Neural progenitor cell (in vitro differentiated cells): ENCODE data around the gene FRMD7. TPM values are rescaled to one million over a fixed set of nuclear protein-coding genes. Genes with fewer than 3 reads are reported as not detected.

ENCODE experiments used
- DNase-seq: peaks from one replicate; pipeline ENCODE4 v3.0.0-alpha.2; 2016; ENCODE audit warnings: low spot score
- H2AFZ ChIP-seq: fragments of 200-600 bp; sonication (generic); replicated peaks from 2 replicates; pipeline ENCODE4 v1.6.1; 2016; ENCODE audit warnings: antibody characterized with exemption
- H3F3A ChIP-seq: fragments of 200-600 bp; sonication (generic); 2 replicates; pipeline ENCODE4 v1.6.1; 2016; ENCODE audit warnings: antibody characterized with exemption, low read depth
- H3K27ac ChIP-seq: fragments of 200-600 bp; sonication (generic); 2 replicates; pipeline ENCODE4 v1.5.1; 2016; ENCODE audit warnings: mild to moderate bottlenecking
- H3K27me3 ChIP-seq: fragments of 200-600 bp; sonication (generic); 2 replicates; pipeline ENCODE4 v1.6.1; 2016; ENCODE audit warnings: mild to moderate bottlenecking, moderate library complexity
- H3K36me3 ChIP-seq: fragments of 200-600 bp; sonication (generic); 2 replicates; pipeline ENCODE4 v1.5.1; 2016
- H3K4me1 ChIP-seq: fragments of 200-600 bp; sonication (generic); 2 replicates; pipeline ENCODE4 v1.6.1; 2016; ENCODE audit warnings: mixed run types
- H3K4me2 ChIP-seq: fragments of 200-600 bp; sonication (generic); 2 replicates; pipeline ENCODE4 v1.6.1; 2016
- H3K4me3 ChIP-seq: fragments of 200-600 bp; sonication (generic); 2 replicates; pipeline ENCODE4 v1.5.1; 2016
- H3K79me2 ChIP-seq: fragments of 200-600 bp; sonication (generic); 2 replicates; pipeline ENCODE4 v1.6.1; 2016; ENCODE audit warnings: low read depth
- H3K9ac ChIP-seq: fragments of 200-600 bp; sonication (generic); 2 replicates; pipeline ENCODE4 v1.6.1; 2016
- H3K9me3 ChIP-seq: fragments of 200-600 bp; sonication (generic); 2 replicates; pipeline ENCODE4 v1.5.1; 2016; ENCODE audit warnings: low read depth
- H4K20me1 ChIP-seq: fragments of 200-600 bp; sonication (generic); 2 replicates; pipeline ENCODE4 v1.6.1; 2016; ENCODE audit warnings: low read depth
- H3K27ac Mint-ChIP-seq: 3 replicates; pipeline ENCODE4 v1.8.0; 2021; ENCODE audit warnings: mixed read lengths
- H3K27me3 Mint-ChIP-seq: 2 replicates; pipeline ENCODE4 v1.8.0; 2022; ENCODE audit warnings: low read depth, mild to moderate bottlenecking, inconsistent platforms, moderate library complexity, mixed read lengths; ENCODE audit not compliant: insufficient read depth
- H3K36me3 Mint-ChIP-seq: 3 replicates; pipeline ENCODE4 v1.8.0; 2021; ENCODE audit warnings: mixed read lengths
- H3K4me1 Mint-ChIP-seq: 3 replicates; pipeline ENCODE4 v1.8.0; 2021; ENCODE audit warnings: mixed read lengths
- H3K4me3 Mint-ChIP-seq: 3 replicates; pipeline ENCODE4 v1.8.0; 2021; ENCODE audit warnings: mild to moderate bottlenecking, moderate library complexity, mixed read lengths
- H3K9me3 Mint-ChIP-seq: 3 replicates; pipeline ENCODE4 v1.8.0; 2020; ENCODE audit warnings: mixed read lengths
- EZH2 ChIP-seq: fragments of 200-600 bp; sonication (generic); IDR thresholded peaks from 2 replicates; pipeline ENCODE4 v1.6.1; 2017; ENCODE audit warnings: antibody characterized with exemption, mild to moderate bottlenecking, moderate library complexity
- EZH2phosphoT487 ChIP-seq: fragments of 200-600 bp; sonication (generic); IDR thresholded peaks from 2 replicates; pipeline ENCODE4 v1.6.1; 2017; ENCODE audit warnings: antibody characterized with exemption
- total RNA-seq: library from RNA; depleted of rRNA; stranded (reverse); fragments of >200 nt; gene quantifications from 2 replicates; pipeline ENCODE4 v1.2.3, GENCODE V29; 2015; ENCODE audit warnings: low replicate concordance
- TF ChIP-seq, protein P1 (sequence below): fragments of 200-600 bp; sonication (generic); IDR thresholded peaks from 2 replicates; pipeline ENCODE4 v1.5.1; 2017; ENCODE audit warnings: antibody characterized with exemption, mild to moderate bottlenecking

The FRMD7 gene
- total RNA-seq, 1 donor from 2014 or later = not detected

- Histone ChIP-seq H2AFZ (no peak overlapping the region), H3K4me3 (no peak overlapping the region), H3K79me2 (no peaks in the 10 kb centered on the region), H3K4me1 (no peaks in the 10 kb centered on the region), H3K4me2 (no peak overlapping the region), H3K27me3 (no peaks in the 10 kb centered on the region), H3K9me3 (peaks cover 6% of the 10 kb centered on the region), H4K20me1 (no peaks in the 10 kb centered on the region), H3F3A (no peaks in the 10 kb centered on the region), H3K9ac (no peak overlapping the region), H3K36me3 (no peaks in the 10 kb centered on the region), H3K27ac (no peak overlapping the region)
- Mint-ChIP-seq H3K4me3 (no peak overlapping the region), H3K9me3 (no peaks in the 10 kb centered on the region), H3K4me1 (peaks cover 4% of the 10 kb centered on the region), H3K27ac (peak overlapping the region; percentile 34), H3K36me3 (no peaks in the 10 kb centered on the region), H3K27me3 (peaks cover 3% of the 10 kb centered on the region)
- no peak for TF ChIP-seq EZH2phosphoT487
- TF ChIP-seq, protein P1, sequence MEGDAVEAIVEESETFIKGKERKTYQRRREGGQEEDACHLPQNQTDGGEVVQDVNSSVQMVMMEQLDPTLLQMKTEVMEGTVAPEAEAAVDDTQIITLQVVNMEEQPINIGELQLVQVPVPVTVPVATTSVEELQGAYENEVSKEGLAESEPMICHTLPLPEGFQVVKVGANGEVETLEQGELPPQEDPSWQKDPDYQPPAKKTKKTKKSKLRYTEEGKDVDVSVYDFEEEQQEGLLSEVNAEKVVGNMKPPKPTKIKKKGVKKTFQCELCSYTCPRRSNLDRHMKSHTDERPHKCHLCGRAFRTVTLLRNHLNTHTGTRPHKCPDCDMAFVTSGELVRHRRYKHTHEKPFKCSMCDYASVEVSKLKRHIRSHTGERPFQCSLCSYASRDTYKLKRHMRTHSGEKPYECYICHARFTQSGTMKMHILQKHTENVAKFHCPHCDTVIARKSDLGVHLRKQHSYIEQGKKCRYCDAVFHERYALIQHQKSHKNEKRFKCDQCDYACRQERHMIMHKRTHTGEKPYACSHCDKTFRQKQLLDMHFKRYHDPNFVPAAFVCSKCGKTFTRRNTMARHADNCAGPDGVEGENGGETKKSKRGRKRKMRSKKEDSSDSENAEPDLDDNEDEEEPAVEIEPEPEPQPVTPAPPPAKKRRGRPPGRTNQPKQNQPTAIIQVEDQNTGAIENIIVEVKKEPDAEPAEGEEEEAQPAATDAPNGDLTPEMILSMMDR = no peak
- no peak for TF ChIP-seq EZH2
- no peak for DNase-seq
Observed at GRCh38 chrX:132094164-132094563, 33.7 kb downstream of the FRMD7 start.

DNA sequence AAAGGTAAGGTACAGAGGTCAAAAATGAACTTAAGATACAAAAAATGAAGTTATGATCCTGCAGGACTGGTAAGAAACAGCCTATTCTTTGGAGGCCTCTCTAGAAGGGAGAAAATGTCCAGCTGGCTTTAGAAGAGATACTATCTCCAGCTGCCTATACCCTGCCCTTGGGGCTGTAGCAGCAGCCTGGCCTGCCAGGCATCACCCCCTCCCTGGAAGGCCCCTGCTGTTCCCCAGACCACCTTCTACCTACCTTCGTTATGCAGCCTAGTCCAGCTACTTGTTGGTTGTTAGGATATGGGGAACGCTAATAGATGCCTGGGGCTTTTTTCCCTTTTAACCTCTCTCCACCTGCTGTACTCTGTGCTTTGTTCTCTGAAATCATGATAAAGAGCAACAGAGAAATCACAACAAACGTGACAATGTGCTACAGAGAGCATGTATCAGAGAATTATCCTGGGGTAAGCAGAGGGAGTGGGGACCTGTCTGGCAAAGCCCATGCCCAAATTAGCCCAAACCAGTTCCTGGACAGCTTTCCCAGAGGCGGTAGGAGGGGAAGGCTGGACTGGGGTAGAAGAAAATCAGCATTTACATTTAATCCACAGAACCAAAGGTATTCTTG is 34.5 kb downstream of the FRMD7 start:
- Histone ChIP-seq H3K36me3 (no peaks in the 10 kb centered on the region), H3K4me1 (no peaks in the 10 kb centered on the region), H3K4me2 (no peak overlapping the region), H3F3A (no peaks in the 10 kb centered on the region), H2AFZ (no peak overlapping the region), H4K20me1 (no peaks in the 10 kb centered on the region), H3K9me3 (peaks cover 9% of the 10 kb centered on the region), H3K27me3 (no peaks in the 10 kb centered on the region), H3K79me2 (no peaks in the 10 kb centered on the region), H3K27ac (no peak overlapping the region), H3K9ac (no peak overlapping the region), H3K4me3 (no peak overlapping the region)
- H3K4me1 Mint-ChIP-seq = peaks cover 4% of the 10 kb centered on the region
- H3K27ac Mint-ChIP-seq = no peak overlapping the region
- H3K9me3 Mint-ChIP-seq = no peaks in the 10 kb centered on the region
- TF ChIP-seq EZH2phosphoT487 = no peak
- no peak for TF ChIP-seq EZH2
- TF ChIP-seq, protein P1 = no peak
- no peak for DNase-seq
- peaks cover 3% of the 10 kb centered on the region for H3K27me3 Mint-ChIP-seq
- no peak overlapping the region for H3K4me3 Mint-ChIP-seq
- no peaks in the 10 kb centered on the region for H3K36me3 Mint-ChIP-seq

GRCh38 chrX:132092439-132093065 is 35.3 kb downstream of the FRMD7 start:
- no peak for TF ChIP-seq EZH2
- TF ChIP-seq EZH2phosphoT487 = no peak
- TF ChIP-seq, protein P1 = peak; percentile 70
- Mint-ChIP-seq H3K4me1 (peaks cover 4% of the 10 kb centered on the region), H3K27me3 (peaks cover 3% of the 10 kb centered on the region), H3K36me3 (no peaks in the 10 kb centered on the region), H3K9me3 (no peaks in the 10 kb centered on the region), H3K27ac (peak overlapping the region; percentile 78), H3K4me3 (no peak overlapping the region)
- no peak overlapping the region for H3K9ac ChIP-seq
- H3K79me2 ChIP-seq = no peaks in the 10 kb centered on the region
- DNase-seq = peak; percentile 78
- no peak overlapping the region for H3K4me3 ChIP-seq
- H3K27ac ChIP-seq = no peak overlapping the region
- H2AFZ ChIP-seq = no peak overlapping the region
- H3F3A ChIP-seq = no peaks in the 10 kb centered on the region
- no peaks in the 10 kb centered on the region for H3K4me1 ChIP-seq
- H3K27me3 ChIP-seq = no peaks in the 10 kb centered on the region
- no peaks in the 10 kb centered on the region for H4K20me1 ChIP-seq
- no peak overlapping the region for H3K4me2 ChIP-seq
- no peaks in the 10 kb centered on the region for H3K36me3 ChIP-seq
- peaks cover 9% of the 10 kb centered on the region for H3K9me3 ChIP-seq
